GM19455 (cell line): ENCODE results near the gene ACIN1.

ENCODE experiments used
- ATAC-seq: cut with Tn5 transposase; IDR thresholded peaks from one replicate; pipeline ENCODE4 v1.9.1; 2021; ENCODE audit not compliant: unreplicated experiment

Gene ACIN1

DNA sequence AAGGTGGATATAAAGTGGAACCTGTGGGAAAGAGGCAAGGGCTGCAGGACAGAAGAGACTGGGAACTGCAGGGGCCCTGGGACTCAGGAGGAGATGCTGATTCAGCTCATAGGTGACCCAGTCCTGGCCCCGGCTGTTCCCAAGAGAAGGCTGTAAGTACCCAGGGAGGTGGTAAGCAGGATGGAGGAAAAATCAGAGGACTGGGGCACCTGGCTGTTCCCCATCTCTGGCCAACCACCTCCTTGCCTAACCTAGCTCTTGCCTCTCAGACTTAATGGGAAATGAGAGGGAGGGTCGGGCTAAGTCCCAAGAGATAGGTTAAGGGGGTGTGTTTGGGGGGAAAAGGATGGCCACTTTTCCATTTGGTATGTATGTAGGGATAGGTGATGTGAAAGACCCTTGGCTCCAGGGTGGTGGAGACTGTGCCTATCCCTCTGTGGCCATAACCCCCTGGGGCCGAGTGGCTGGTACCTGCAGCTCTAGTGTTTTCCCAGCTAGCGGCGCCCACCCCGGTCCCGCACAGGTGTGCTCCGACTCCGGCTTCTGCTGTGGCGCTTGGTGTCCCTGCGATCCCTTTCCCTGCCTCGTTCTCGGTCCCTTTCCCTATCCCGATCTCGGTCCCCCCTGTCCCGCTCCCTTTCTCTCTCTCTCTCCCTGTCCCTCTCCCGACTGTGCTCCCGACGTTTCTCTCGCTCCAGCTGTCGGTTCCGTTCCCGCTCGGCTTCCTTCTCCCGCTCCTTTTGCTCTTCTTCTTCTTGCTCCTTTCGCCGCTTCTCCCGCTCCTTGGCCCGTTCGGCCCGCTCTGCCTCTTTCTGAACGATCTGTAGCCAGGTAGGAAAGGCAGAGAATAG, 36.1 kb downstream of the ACIN1 start:
- ATAC-seq: no peak

GRCh38 chr14:23057757-23058653, 36.9 kb downstream of the ACIN1 start:
- ATAC-seq: peak; percentile 53

GRCh38 chr14:23056956-23057756, 37.8 kb downstream of the ACIN1 start, which contains the start of gene CDH24:
Gene CDH24, minus strand, starts transcription at chr14:23057520. Its CDS starts 1,787 bp downstream, at chr14:23055733.
- peak; percentile 58 for ATAC-seq

DNA sequence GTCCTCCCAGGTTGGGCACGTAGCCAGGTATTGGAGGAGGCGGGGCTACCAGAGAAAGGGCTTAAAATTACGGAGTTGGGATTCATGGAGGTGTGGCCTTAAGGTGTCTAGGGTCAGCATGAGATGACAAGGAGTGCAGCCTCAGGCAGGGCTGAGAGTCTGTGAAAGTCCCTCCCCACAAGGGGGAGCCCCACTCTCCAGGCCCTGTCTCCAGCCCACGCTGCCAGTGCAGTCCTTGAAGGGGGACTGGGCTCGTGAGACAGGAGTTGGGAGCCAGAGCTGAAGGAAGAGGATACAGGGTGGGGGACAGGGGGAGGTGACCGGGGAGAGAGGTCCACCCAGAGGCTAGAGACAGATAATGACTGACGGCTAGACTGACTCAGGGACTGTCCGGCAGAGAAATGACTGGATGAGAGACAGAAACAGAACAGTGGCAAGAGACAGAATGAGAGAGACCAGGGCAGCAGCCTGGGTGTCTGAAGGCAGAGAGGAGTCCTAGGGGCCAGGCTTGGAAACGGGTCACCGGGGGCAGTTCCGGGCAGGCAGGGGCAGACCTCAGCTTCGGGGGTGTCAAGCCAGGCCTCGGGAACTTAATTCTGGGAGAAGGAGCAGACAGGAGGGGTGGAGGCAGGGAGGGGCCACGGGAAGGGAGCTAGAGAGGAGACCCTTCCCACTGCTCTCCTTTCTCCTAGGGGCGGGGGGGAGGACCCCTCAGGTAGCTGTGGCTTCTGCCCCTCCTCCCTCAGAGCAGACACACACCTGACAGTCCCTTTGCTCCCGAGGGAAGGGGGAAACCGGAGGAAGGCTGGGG, 38.6 kb downstream of the ACIN1 start:
- peak; percentile 48 for ATAC-seq

DNA sequence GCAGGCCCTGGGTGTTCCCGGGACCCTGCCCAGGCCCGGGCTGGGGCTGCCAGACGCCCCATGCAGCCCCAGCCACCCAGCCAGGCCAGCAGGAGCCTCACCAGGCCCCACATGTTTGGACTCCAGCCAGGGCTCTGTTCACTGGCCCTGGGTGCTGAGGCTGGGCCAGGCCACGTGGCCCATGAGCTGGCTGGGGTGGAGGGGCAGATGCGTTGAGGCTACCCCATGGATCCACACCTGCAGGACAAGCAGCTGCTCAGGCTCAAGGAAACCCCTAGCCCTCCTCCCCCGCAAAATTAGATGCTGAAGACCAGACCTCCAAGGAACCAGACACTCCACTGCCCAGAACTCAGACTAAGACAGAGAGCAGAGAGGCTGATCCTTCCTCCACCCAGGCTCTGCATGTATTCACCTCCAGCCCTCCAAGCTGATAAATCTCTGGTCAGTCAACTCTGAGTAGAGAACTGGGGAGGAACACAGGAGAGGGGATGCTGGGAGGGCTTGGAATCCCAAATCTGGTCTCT, 39.3 kb downstream of the ACIN1 start:
- ATAC-seq: no peak

DNA sequence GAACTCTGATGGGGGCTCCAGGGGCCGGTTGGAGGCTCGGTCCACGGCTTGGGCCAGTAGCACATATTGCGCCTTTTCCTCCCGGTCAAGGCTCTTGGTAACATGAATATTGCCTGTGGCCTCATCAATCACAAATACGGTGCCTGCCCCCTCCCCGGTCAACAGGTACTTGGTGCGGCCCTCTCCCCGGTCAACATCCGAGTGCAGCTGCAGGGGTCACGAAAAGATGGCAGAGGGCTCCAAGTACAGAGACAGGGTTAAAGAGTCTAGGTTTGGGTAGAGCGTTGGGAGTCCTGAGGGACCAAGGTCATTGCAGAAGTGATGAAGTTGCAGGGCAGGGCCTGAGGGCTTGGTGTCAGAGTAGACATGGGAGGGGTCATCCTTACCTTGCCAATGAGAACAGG, 39.8 kb downstream of the ACIN1 start:
- no peak for ATAC-seq

GRCh38 chr14:23054000-23054811, 40.7 kb downstream of the ACIN1 start:
- ATAC-seq: no peak

DNA sequence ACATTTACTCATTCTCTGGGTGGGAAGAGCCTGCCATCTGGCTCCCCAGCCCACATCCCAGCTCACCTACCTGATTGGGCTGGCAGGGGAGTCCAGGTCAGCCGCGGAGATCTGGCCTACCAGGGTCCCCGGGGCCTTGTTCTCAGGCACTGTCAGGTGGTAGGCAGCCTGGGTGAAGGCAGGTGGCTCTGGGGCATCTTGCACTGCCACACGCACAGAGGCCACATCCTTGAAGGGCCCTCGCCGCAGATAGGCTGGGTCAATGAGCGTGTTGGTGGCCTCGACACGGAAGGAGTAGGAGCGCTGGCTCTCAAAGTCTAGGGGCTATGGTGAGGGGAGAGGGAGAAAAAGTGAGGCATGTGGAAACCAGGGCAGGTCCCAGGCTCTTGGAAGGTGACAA, 41.5 kb downstream of the ACIN1 start:
- ATAC-seq: no peak

- no peak for ATAC-seq
Measured at GRCh38 chr14:23052671-23053070, 42.3 kb downstream of the ACIN1 start.

- ATAC-seq: no peak
Measured at GRCh38 chr14:23052182-23052623, 42.7 kb downstream of the ACIN1 start.

GRCh38 chr14:23051141-23052057, 43.5 kb downstream of the ACIN1 start:
- no peak for ATAC-seq

GRCh38 chr14:23049011-23049410, 45.9 kb downstream of the ACIN1 start:
- ATAC-seq: no peak

- no peak for ATAC-seq
Measured at GRCh38 chr14:23047751-23048693, 46.9 kb downstream of the ACIN1 start.

DNA sequence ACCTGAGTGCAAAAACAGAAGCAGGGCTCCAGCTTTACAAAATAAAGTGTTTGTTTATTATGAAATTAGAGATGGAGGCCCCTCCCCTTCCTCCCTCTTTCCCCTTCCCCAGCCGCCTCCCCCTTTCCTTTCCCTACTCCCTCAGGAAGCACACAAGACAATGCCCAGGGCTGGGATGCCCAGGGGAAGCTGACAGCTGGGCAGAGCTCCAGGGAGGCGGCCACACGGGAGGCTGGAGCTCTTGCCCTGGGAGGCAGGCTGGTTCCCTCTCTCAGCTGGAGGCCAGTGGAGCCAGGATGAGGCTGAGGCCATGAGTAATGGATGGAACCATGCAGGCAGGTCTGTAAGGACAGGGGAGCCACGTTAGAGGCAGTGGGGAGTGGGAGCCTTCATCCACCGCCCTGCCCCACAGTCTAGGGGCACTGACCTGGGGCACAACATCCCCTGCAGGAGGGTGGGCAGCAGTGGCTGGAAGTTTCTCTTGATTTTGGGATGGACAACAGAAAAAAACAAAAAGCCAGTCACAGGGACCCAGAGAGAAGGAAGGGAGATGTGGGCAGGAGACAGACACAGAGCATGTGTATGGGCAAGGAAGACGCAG, 47.8 kb downstream of the ACIN1 start:
- no peak for ATAC-seq

DNA sequence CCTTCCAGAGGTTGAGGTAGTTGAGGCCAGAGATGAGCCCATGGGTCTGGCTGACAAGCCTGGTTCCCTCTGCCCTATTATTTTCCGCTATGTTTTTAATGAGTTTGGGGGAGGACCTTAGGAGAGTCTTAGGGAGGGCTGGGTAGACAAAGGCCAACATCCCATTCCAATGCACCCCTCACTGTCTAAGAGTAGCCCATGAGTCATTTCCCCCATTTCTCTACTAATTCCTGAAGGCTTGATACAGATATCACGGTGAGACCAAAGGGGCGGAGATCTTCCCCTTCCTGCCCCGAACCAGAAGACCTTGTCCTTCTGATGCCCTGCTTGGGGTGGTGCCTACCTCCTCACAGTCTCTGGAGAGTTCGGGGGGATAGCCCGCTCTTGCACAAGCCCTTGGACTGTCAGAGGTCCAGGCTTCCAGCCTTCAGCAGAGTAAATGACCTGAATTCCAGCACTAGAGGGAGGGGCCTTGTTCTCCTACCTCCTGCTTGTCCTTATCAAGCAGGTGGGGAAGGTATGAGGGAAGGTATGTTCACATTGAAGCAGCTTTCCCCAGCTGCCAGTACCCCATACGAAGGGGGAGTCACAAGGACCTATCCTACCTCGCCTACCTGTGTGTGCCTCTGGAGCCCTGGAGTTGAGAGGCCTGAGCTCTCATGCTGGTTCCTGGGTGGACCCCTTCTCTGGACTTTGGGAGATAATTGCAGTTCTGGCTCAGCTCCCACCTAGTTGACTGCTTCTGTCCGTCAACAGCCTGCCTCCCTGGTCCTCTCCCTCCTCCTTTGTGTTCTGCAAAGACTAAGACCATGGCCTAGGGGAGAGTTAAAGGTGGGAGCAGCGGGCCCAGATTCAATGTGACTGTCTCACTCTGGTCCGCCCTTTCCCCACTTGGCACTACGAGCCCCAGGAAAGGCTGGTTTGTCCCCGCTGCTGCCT, 49.2 kb downstream of the ACIN1 start:
- no peak for ATAC-seq
